Esophagus squamous epithelium (tissue), 5 donors: ENCODE results near the gene TNFRSF25. TPM values are rescaled to one million over a fixed set of nuclear protein-coding genes. Genes with fewer than 3 reads are reported as not detected.
"Not testable (repeated sequence)": the region's sequence is repeated elsewhere in the genome, so short reads cannot be mapped to it uniquely, and the experiment has no call there.

Experiments
- DNase-seq: peaks from one replicate; lab custom pipeline; 2025; lab: John Stamatoyannopoulos, UW
- H3K27ac ChIP-seq, 4 donors: fragments of 200-600 bp; sonication (generic); one replicate each; pipeline ENCODE4 v1.5.1; 2016 to 2019; ENCODE audit warnings: mild to moderate bottlenecking in 1 of 4
- H3K27me3 ChIP-seq, 4 donors: fragments of 200-600 bp; sonication (generic); 1 replicate in 3 of 4; 2 replicates in 1 of 4; pipeline versions ENCODE4 v1.5.1 to v1.6.0; 2017 to 2021; ENCODE audit warnings: antibody characterized with exemption in 1 of 4
- H3K36me3 ChIP-seq, 3 donors: fragments of 200-600 bp; sonication (generic); one replicate each; pipeline ENCODE4 v1.5.1; 2016 to 2019
- H3K4me1 ChIP-seq, 3 donors: fragments of 200-600 bp; sonication (generic); one replicate each; pipeline ENCODE4 v1.5.1; 2017 to 2019
- H3K4me3 ChIP-seq, 4 donors: fragments of 200-600 bp; sonication (generic); 1 replicate in 3 of 4; 2 replicates in 1 of 4; pipeline ENCODE4 v1.5.1; 2016 to 2019; ENCODE audit warnings: mild to moderate bottlenecking in 2 of 4, moderate library complexity in 1 of 4
- H3K9me3 ChIP-seq, 3 donors: fragments of 200-600 bp; sonication (generic); one replicate each; pipeline ENCODE4 v1.5.1; 2016 to 2019
- POLR2A ChIP-seq, 4 donors: fragments of 450-650 bp; IDR thresholded peaks; one replicate each; pipeline ENCODE4 v1.6.1; 2017; ENCODE audit warnings: antibody characterized with exemption in 4 of 4, mild to moderate bottlenecking in 4 of 4, moderate library complexity in 3 of 4
- WGBS, 2 donors: methylation state at CpG; one replicate each; pipeline ENCODE4 v1.1.5; 2018; 5-methylcytosine and 5-hydroxymethylcytosine counted together
- intact Hi-C: fragments of 100-400 bp; cut with DNase I; formaldehyde crosslinking; loops from one replicate; pipeline ENCODE4 v1.15.0; 2022
- total RNA-seq, 4 donors: library from RNA; depleted of rRNA; stranded (reverse); fragments of >200 nt; gene quantifications; one replicate each; pipeline ENCODE4 v1.1.0, GENCODE V29; 2016
- TF ChIP-seq, protein P1 (sequence below), 6 experiments: fragments of 450-650 bp in 4 of 6; fragments of 200-600 bp in 2 of 6; sonication (generic) in 2 of 6; IDR thresholded peaks; one replicate each; pipeline ENCODE4 v1.5.1; 2016 to 2019; ENCODE audit warnings: antibody characterized with exemption in 6 of 6, mild to moderate bottlenecking in 4 of 6, moderate library complexity in 4 of 6
- donor health status: DM: yes; HTN: yes; CAD: no.

Gene TNFRSF25
- total RNA-seq, 4 donors from 2014 or later, result 22.1 to 47.3 (median 34.3) TPM

GRCh38 chr1:6460301-6461050 is 5.5 kb downstream of the TNFRSF25 start:
- no peaks in the 10 kb centered on the region for H3K9me3 ChIP-seq
- peaks cover 0 to 57% (median 10%) of the 10 kb centered on the region in 3 donors for H3K36me3 ChIP-seq
- peaks cover 0 to 26% (median 14%) of the 10 kb centered on the region in 3 donors for H3K4me1 ChIP-seq
- DNase-seq, result no peak
- H3K27me3 ChIP-seq, result peaks cover 0 to 62% (median 0%) of the 10 kb centered on the region in 4 donors
- TF ChIP-seq, protein P1, sequence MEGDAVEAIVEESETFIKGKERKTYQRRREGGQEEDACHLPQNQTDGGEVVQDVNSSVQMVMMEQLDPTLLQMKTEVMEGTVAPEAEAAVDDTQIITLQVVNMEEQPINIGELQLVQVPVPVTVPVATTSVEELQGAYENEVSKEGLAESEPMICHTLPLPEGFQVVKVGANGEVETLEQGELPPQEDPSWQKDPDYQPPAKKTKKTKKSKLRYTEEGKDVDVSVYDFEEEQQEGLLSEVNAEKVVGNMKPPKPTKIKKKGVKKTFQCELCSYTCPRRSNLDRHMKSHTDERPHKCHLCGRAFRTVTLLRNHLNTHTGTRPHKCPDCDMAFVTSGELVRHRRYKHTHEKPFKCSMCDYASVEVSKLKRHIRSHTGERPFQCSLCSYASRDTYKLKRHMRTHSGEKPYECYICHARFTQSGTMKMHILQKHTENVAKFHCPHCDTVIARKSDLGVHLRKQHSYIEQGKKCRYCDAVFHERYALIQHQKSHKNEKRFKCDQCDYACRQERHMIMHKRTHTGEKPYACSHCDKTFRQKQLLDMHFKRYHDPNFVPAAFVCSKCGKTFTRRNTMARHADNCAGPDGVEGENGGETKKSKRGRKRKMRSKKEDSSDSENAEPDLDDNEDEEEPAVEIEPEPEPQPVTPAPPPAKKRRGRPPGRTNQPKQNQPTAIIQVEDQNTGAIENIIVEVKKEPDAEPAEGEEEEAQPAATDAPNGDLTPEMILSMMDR (IDR thresholded peaks at IDR 0.05), result no peak
- no peak for TF ChIP-seq POLR2A (IDR thresholded peaks at IDR 0.05)
- peak overlapping the region; percentile 2 to 58 (median 34) for H3K4me3 ChIP-seq
- 45 to 54% methylated on average over 17 to 25 of the region's 39 CpGs for WGBS, 2 donors
- H3K27ac ChIP-seq, result peak overlapping the region; percentile 27 to 78 (median 54)
- intact Hi-C loops, result no loop called here

DNA sequence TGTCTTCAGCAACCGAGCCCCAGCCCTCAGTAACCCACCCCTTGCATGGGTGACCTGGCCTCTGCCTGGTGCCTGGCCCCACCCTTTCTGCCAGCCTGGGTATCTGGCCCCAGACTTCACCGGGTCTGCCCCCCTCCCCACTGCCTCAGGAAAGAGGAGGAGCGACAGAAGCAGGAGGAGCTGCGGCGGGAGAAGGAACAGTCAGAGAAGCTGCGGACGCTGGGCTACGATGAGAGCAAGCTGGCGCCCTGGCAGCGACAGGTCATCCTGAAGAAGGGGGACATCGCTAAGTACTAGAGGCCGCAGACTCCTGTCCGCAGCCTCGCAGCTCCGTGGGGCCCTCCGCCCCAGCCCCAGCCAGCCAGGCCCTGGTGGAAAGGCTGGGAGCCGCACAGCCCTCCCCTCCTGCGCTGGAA is 6.1 kb downstream of the TNFRSF25 start:
- Histone ChIP-seq H3K4me3 (peak overlapping the region; percentile 2 to 58 (median 34)), H3K4me1 (peaks cover 5 to 32% (median 14%) of the 10 kb centered on the region in 3 donors), H3K27ac (peak overlapping the region in 2 of 4 donors; percentile 74 to 78), H3K36me3 (peaks cover 0 to 51% (median 10%) of the 10 kb centered on the region in 3 donors), H3K9me3 (no peaks in the 10 kb centered on the region), H3K27me3 (peaks cover 0 to 62% (median 0%) of the 10 kb centered on the region in 4 donors)
- WGBS, 2 donors, result 22 to 59% methylated on average over 8 to 10 of the region's 18 CpGs
- intact Hi-C loops, result no loop called here
- no peak for DNase-seq
- TF ChIP-seq, protein P1 (IDR thresholded peaks at IDR 0.05), result no peak
- TF ChIP-seq POLR2A (IDR thresholded peaks at IDR 0.05), result peak in 1 of 4 donors; percentile 16

DNA sequence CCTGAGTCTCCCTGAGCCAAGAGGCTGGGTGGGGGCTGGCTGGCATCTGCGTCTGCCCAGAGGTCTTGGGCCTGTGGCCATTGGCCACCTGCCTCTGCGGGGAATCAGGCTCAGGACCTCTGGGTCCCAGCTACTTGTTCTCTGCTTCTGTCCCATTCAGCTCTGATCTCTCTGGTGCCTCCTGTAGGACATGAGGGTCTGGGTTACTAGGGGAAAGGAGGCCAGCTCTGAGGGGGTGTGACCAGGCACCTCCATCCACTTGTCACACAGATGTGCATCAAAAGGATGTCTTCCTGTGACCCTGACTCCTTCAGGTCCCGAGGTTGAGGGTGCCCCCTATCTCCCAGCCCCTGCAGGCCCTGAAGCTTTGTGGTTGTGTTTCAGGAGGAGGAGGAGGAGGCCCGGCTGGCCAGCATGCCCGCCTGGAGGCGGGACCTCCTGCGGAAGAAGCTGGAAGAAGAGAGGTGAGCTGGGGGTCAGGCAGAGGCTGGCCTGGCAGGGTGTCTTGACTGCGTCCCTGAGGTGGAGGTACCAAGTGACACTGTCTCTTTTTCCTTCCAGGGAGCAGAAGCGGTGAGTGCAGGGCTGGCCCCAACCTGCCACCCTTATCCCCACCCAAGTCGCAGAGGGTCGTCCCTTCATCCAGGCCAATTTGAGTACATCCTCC is 9.0 kb downstream of the TNFRSF25 start:
- H3K27me3 ChIP-seq, result peaks cover 0 to 75% (median 0%) of the 10 kb centered on the region in 4 donors
- TF ChIP-seq, protein P1 (IDR thresholded peaks at IDR 0.05), result no peak
- TF ChIP-seq POLR2A (IDR thresholded peaks at IDR 0.05), result no peak
- 62 to 76% methylated on average over 5 to 6 of the region's 11 CpGs for WGBS, 2 donors
- no peaks in the 10 kb centered on the region for H3K9me3 ChIP-seq
- H3K27ac ChIP-seq, result no peak overlapping the region
- no peak overlapping the region for H3K4me3 ChIP-seq
- H3K36me3 ChIP-seq, result peaks cover 0 to 24% (median 0%) of the 10 kb centered on the region in 3 donors
- H3K4me1 ChIP-seq, result peaks cover 12 to 45% (median 14%) of the 10 kb centered on the region in 3 donors
- intact Hi-C loops, result no loop called here
- DNase-seq, result no peak

DNA sequence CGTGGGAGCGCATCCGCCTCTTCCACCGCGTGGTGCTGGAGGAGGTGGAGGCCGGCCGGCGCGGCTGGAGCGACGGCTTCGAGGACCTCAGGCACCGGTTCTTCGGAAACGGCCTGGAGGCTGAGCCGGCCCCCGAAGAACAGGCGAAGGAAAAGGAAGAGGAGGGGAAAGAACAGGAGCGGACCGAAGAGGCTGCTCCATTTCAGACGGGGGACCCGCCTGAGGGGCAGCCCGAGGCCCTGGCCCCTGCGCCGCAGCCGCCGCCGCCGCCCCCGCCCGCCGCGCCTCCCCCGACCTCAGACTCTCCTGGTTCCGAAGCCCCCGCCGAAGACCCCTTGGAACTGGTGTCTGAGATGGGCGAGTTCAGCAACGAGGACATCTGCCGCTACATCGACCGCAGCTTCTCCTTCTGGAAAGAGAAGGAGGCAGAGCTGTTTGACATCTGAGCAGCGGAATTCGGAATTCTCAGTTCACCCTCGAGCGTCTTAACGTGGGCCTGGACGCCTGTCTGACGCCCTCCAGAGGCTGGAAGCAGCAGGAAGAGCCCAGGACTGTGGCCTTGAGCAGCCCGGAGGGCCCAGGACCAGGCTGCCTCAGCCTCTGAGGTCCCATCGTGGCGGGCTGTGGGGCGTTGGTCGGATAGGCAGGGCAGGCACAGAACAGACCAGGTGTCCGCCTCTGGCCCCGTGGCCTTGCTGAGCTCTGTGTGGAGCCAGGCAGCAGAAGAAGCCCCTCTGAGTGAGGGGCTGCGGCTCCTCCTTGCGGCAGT is 10.0 kb downstream of the TNFRSF25 start:
- H3K9me3 ChIP-seq, H3K4me3 ChIP-seq, H3K27ac ChIP-seq, DNase-seq, intact Hi-C loops: not testable (repeated sequence)
- Histone ChIP-seq H3K4me1 (peaks cover 7 to 37% (median 12%) of the 10 kb centered on the region in 3 donors), H3K27me3 (peaks cover 0 to 77% (median 0%) of the 10 kb centered on the region in 4 donors), H3K36me3 (peaks cover 0 to 17% (median 0%) of the 10 kb centered on the region in 3 donors)
- 53 to 63% methylated on average over 4 to 14 of the region's 58 CpGs for WGBS, 2 donors
